NCI-H2196 treated with DMSO at 0.1 percent for 48 hours (cell line): ENCODE data around the gene DYNC1H1.

Experiments used
- DNase-seq: peaks from one replicate; lab custom pipeline; 2025; ENCODE audit not compliant: unreplicated experiment; lab: John Stamatoyannopoulos, UW

DYNC1H1 gene

DNA sequence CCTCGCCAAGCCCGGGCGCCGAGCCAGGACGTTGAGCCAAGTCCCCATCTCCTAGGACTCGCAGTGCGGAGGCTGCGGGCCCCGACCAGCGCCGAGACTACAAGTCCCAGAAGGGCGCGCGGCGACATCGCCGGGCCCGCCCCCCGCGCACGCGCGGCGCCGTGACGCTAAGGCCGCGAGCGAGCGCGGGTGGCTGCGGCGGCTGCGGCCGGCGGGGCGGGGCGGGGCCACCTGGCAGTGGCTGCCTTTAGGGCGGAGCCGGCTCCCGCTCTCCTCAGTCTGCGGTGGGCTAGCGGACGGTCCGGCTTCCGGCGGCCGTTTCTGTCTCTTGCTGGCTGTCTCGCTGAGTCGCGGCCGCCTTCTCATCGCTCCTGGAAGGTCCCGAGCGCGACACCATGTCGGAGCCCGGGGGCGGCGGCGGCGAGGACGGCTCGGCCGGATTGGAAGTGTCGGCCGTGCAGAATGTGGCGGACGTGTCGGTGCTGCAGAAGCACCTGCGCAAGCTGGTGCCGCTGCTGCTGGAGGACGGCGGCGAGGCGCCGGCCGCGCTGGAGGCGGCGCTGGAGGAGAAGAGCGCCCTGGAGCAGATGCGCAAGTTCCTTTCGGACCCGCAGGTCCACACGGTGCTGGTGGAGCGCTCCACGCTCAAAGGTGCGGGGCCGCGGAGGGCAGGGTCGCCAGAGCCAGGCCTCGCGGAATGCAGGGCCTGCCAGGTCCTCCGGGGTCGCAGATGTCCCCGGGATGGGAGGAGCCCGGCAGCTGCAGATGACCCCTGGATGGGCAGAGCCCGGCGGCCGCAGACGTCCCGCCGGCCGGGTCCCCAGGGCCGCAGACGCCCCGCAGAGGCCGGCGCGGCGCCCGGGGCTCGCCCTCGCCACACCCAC lies at the start of gene DYNC1H1:
DYNC1H1 (plus strand) TSS at position 277 of the 884 bp plus-strand sequence; CDS start at position 396, 119 bp downstream.
- peak; percentile 57 for DNase-seq

DNA sequence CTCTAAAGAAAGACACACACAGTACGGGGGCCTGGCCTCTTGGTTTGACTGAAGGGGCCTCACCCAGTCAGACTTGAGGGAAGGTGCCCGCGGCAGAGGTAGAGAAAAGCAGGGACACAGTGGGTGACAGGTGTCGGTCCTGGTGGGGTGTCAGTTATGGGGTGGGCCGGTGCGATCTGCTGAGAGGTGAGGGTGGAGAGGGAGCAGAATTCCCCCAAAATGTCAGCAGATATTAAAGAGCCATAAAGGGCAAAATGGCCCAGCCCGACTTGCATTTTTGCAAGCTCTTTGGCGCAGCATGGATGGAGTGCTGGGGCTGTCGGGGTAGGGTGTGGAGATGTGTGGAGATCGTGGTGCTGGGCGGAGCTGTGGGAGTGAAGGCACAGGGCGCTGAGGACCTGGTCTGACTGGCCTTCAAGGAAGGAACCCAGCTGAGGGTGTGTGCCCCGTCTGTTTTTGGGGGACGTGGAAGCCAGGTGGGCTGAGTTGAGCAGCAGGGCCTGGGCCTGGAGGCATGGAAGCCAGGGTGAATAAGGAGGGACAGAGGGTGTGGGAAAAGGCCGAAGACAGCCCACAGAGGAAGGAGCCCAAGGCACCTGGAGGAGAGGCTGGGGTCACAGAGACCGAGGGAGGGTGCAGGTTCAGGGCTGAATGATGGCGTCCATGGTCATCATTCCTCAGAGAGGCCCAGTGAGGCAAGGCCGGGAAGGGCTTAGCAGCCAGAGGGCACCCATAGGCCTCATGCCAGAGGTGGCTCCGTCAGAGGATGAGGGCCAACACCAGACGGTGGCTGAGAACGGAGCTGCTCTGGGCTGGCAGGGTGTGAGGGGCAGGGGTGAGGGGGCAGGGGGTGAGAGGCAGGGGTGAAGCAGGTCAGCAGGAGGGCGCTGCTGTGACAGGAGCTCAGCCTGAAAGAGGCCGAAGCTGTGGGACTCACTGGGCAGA lies 48.2 kb upstream of the DYNC1H1 start:
- DNase-seq: no peak

GRCh38 chr14:101916816-101917412 lies 47.5 kb upstream of the DYNC1H1 start:
- no peak for DNase-seq

DNA sequence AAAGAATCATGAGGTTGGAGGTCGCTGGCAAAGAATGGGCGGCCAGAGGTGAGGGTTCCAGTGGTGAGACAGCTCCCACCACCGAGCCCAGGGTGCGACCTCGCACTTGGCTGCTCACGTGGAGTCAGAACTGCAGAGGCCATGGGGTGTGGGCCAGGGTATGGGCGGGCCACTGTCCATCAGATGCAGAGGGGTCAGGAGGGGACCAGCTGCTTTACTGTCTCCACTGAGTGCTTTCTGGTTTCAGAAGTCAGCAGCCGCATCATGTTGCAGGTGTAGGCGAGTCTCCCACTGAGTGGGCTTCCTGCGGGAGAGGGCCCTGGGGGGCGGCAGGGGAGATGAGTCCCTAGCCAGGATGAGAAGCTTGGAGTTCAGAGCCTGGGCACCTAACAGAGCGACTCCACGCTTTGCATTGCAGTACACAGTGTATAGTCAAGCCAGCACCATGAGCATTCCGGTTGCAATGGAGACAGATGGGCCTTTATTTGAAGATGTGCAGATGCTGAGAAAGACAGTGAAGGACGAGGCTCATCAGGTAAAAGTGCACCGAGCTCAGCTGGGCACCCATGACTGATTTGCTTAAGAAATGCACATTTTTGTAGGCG lies 46.9 kb upstream of the DYNC1H1 start:
- DNase-seq: no peak

DNA sequence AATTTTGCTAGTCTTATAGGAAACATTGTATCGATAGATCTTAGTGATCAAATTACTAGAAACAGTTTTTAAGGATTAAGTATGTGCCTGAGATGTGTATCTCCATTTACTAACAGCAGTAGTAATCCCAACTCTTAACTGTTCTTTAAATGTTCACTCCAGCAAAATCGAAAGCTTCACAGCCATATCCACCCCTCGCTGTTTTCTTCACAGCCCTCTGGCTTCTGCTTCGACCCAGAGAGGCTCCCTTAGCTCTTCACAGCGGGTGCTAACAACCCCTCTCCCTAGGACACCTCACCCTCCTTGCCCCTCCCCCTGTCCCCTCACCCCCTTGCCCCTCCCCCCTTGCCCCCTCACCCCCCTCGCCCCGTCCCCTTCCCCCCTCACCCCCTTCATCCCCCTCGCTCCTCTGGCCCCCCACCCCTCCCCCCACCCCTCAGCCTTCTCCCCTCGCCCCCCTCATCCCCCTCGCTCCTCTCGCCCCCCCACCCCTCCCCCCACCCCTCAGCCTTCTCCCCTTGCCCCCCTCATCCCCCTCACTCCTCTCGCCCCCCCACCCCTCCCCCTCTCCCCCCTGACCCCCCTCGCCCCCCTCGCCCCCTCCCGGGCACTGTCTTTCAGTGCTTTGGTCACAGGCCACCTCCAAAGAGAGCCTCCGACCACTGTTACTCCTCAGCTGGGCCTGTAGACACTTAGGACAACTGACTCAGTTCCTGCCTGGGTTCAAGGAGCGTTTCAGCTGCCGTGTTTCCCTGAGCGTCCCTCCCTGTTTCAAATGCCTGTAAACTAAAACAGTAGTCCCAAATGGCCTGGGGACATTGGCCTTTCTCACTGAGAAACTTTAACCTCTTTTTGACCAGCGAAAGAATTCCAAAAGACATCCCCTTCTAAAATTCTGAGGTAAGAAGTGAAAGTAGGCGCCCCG lies 46.0 kb upstream of the DYNC1H1 start:
- no peak for DNase-seq

- no peak for DNase-seq
Observed at GRCh38 chr14:101920271-101920670, 44.1 kb upstream of the DYNC1H1 start.

- DNase-seq: no peak
Observed at GRCh38 chr14:101922866-101923265, 41.5 kb upstream of the DYNC1H1 start.

- DNase-seq: no peak
Observed at GRCh38 chr14:101925152-101925551, 39.2 kb upstream of the DYNC1H1 start.

GRCh38 chr14:101926085-101926484 lies 38.3 kb upstream of the DYNC1H1 start:
- DNase-seq: no peak

- no peak for DNase-seq
Observed at GRCh38 chr14:101926620-101927019, 37.8 kb upstream of the DYNC1H1 start.

DNA sequence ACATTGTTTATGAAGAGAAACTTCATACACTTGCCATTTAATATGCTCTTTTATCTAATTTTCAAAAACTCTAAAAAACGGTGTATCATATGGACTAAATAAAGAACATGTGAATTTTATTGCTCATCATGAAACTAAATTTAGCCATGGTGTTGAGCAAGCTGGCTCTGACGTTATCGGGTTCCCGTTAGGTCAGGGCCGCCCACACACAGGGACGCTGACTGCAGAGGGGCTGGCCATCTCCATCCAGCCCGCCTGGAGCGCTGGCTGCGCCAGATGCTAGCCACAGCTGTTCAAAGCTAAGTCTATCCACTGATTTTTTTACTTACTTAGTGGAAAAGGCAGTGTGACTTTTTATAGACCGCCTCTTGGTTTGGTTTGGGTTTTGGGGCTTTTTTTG lies 36.5 kb upstream of the DYNC1H1 start:
- no peak for DNase-seq

- no peak for DNase-seq
Observed at GRCh38 chr14:101928415-101928841, 35.9 kb upstream of the DYNC1H1 start.

DNA sequence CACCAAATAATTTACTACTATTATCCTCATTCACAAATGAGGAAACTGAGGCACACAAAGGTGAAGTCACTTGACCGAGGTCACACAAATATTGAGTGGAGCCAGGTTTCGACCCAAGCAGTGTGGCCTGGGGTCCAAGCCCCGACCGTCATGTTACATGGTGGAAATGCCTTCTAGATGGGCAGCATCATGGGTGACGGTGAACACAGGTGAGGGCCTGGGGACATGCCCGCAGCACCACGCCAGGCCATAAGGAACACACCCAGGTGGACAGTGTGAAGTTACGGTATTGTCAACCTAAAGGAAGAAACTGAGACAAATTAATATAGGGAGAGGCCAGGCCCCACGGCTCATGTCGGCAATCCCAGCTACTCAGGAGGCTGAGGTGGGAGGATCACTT lies 35.3 kb upstream of the DYNC1H1 start:
- no peak for DNase-seq

GRCh38 chr14:101929946-101930345 lies 34.4 kb upstream of the DYNC1H1 start:
- DNase-seq: no peak

- DNase-seq: no peak
Observed at GRCh38 chr14:101932673-101933072, 31.7 kb upstream of the DYNC1H1 start.

GRCh38 chr14:101933209-101933608 lies 31.2 kb upstream of the DYNC1H1 start:
- no peak for DNase-seq

DNA sequence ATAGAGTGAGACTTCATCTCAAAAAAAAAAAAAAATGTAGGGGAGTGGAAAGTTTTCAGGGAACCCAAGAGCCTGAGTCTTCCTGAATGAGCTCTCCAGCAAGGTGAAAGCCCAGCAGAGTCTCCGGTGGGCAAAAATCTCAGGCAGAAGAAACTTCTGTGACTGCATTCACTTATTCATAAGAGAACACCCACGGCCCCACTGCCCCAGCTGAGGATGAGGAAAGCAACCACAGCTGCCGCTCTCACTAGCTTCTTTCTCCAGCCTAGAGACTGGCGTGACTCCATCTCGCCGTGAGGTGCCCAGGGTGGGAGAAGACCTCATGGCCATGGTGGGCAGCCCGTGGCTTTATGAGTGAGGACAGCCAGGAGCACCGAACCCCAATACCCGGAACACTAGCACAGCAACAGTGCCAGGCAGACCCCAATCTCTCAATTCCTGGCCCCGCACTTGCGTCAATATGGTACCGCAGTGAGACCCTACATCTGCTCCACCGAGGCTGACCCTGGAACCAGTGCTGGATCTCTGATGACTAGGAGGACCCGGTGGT lies 29.7 kb upstream of the DYNC1H1 start:
- DNase-seq: no peak

- no peak for DNase-seq
Observed at GRCh38 chr14:101937926-101938767, 26.2 kb upstream of the DYNC1H1 start.
